ENCODE results near the gene UGT1A9. TPM values are rescaled to one million over a fixed set of nuclear protein-coding genes. Genes with fewer than 3 reads are reported as not detected.

Gene UGT1A9
- total RNA-seq, 2 donors from 2014 or later, result not detected

- Mint-ChIP-seq H3K36me3 (ENCODE audit: low read depth) (no peaks in the 10 kb centered on the region), H3K27ac (no peak overlapping the region), H3K4me3 (no peak overlapping the region), H3K27me3 (ENCODE audit: insufficient read depth) (no peaks in the 10 kb centered on the region), H3K4me1 (no peaks in the 10 kb centered on the region), H3K9me3 (no peaks in the 10 kb centered on the region)
- H3K36me3 ChIP-seq (ENCODE audit: control insufficient read depth, insufficient read depth, low read length), result no peaks in the 10 kb centered on the region
- no peaks in the 10 kb centered on the region for H3K27me3 ChIP-seq (ENCODE audit: control insufficient read depth, insufficient read depth, low read length, poor library complexity, severe bottlenecking)
- no peak for DNase-seq
- 90 to 95% methylated on average over 7 of the region's 7 CpGs for WGBS, 2 experiments (ENCODE audit: insufficient coverage in 1 of 2, insufficient read length in 1 of 2)
- no peaks in the 10 kb centered on the region for H3K4me1 ChIP-seq (ENCODE audit: control insufficient read depth, insufficient read depth, low read length)
- TF ChIP-seq CTCF (conservative IDR thresholded peaks at IDR 0.05), result no peak
- no peak overlapping the region for H3K27ac ChIP-seq (ENCODE audit: low read depth, low read length)
- H3K9me3 ChIP-seq (ENCODE audit: control insufficient read depth, low read length), result no peaks in the 10 kb centered on the region
- H3K9ac ChIP-seq (ENCODE audit: extremely low read depth, low read length, poor library complexity, severe bottlenecking), result no peak overlapping the region
- H3K4me3 ChIP-seq (ENCODE audit: low read length), result no peak overlapping the region
Measured at GRCh38 chr2:233792720-233793119, 121.0 kb downstream of the UGT1A9 start.

GRCh38 chr2:233793465-233794127 lies 121.9 kb downstream of the UGT1A9 start:
- no peak for DNase-seq
- no peak for TF ChIP-seq CTCF (conservative IDR thresholded peaks at IDR 0.05)
- Histone ChIP-seq H3K4me1 (ENCODE audit: control insufficient read depth, insufficient read depth, low read length) (no peaks in the 10 kb centered on the region), H3K27me3 (ENCODE audit: control insufficient read depth, insufficient read depth, low read length, poor library complexity, severe bottlenecking) (no peaks in the 10 kb centered on the region), H3K36me3 (ENCODE audit: control insufficient read depth, insufficient read depth, low read length) (no peaks in the 10 kb centered on the region), H3K9me3 (ENCODE audit: control insufficient read depth, low read length) (no peaks in the 10 kb centered on the region), H3K4me3 (ENCODE audit: low read length) (no peak overlapping the region), H3K9ac (ENCODE audit: extremely low read depth, low read length, poor library complexity, severe bottlenecking) (no peak overlapping the region), H3K27ac (ENCODE audit: low read depth, low read length) (no peak overlapping the region)
- no peaks in the 10 kb centered on the region for H3K36me3 Mint-ChIP-seq (ENCODE audit: low read depth)
- H3K9me3 Mint-ChIP-seq, result no peaks in the 10 kb centered on the region
- H3K27ac Mint-ChIP-seq, result no peak overlapping the region
- 93 to 96% methylated on average over 15 to 18 of the region's 18 CpGs for WGBS, 2 experiments (ENCODE audit: insufficient coverage in 1 of 2, insufficient read length in 1 of 2)
- peaks cover 2% of the 10 kb centered on the region for H3K27me3 Mint-ChIP-seq (ENCODE audit: insufficient read depth)
- no peaks in the 10 kb centered on the region for H3K4me1 Mint-ChIP-seq
- H3K4me3 Mint-ChIP-seq, result no peak overlapping the region

- Mint-ChIP-seq H3K36me3 (ENCODE audit: low read depth) (no peaks in the 10 kb centered on the region), H3K27ac (no peak overlapping the region), H3K4me3 (no peak overlapping the region), H3K9me3 (no peaks in the 10 kb centered on the region), H3K4me1 (no peaks in the 10 kb centered on the region), H3K27me3 (ENCODE audit: insufficient read depth) (peaks cover 2% of the 10 kb centered on the region)
- no peaks in the 10 kb centered on the region for H3K4me1 ChIP-seq (ENCODE audit: control insufficient read depth, insufficient read depth, low read length)
- no peak overlapping the region for H3K27ac ChIP-seq (ENCODE audit: low read depth, low read length)
- TF ChIP-seq CTCF (conservative IDR thresholded peaks at IDR 0.05), result no peak
- no peak overlapping the region for H3K9ac ChIP-seq (ENCODE audit: extremely low read depth, low read length, poor library complexity, severe bottlenecking)
- 92 to 93% methylated on average over 7 to 17 of the region's 17 CpGs for WGBS, 2 experiments (ENCODE audit: insufficient coverage in 1 of 2, insufficient read length in 1 of 2)
- no peaks in the 10 kb centered on the region for H3K36me3 ChIP-seq (ENCODE audit: control insufficient read depth, insufficient read depth, low read length)
- H3K27me3 ChIP-seq (ENCODE audit: control insufficient read depth, insufficient read depth, low read length, poor library complexity, severe bottlenecking), result no peaks in the 10 kb centered on the region
- H3K4me3 ChIP-seq (ENCODE audit: low read length), result no peak overlapping the region
- peak; percentile 40 for DNase-seq
- H3K9me3 ChIP-seq (ENCODE audit: control insufficient read depth, low read length), result no peaks in the 10 kb centered on the region
Measured at GRCh38 chr2:233794128-233794658, 122.5 kb downstream of the UGT1A9 start.

Measured in endodermal cell (in vitro differentiated cells).